C4-2B (cell line): Measurements from ENCODE around the gene TSPAN9.

Experiments used
- CTCF ChIP-seq: fragments of 450-650 bp; conservative IDR thresholded peaks from 2 replicates; pipeline ENCODE4 v1.5.1; 2017; ENCODE audit warnings: mild to moderate bottlenecking
- ZFX ChIP-seq: fragments of 450-650 bp; IDR thresholded peaks from 2 replicates; pipeline ENCODE4 v1.6.1; 2017

- TF ChIP-seq CTCF (no peak), ZFX (no peak)
These were observed 28.0 kb upstream of the TSPAN9 start for GRCh38 chr12:3049176-3049575.
